Measurements from ENCODE around the gene RIPOR3. TPM values are rescaled to one million over a fixed set of nuclear protein-coding genes. Genes with fewer than 3 reads are reported as not detected.
"Not testable (repeated sequence)": the region's sequence is repeated elsewhere in the genome, so short reads cannot be mapped to it uniquely, and the experiment has no call there.

The RIPOR3 gene
- total RNA-seq, 2 experiments from 2014 or later, result not detected

DNA sequence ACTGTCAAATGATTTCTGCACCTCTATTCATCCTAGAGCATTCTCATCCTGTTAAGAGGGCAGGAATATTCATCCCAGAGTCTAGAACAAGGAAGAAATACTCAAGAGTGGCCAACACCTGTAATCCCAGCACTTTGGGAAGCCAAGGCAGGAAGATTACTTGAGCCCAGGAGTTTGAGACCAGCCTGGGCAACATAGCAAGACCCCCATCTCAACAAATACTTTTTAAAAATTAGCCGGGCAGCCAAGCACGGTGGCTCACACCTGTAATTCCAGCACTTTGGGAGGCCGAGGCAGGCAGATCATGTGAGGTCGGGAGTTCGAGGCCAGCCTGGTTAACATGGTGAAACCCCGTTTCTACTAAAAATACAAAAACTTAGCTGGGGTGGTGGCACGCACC is 6.9 kb upstream of the RIPOR3 start:
- DNase-seq; POLR2A ChIA-PET; H3K27ac Mint-ChIP-seq; H3K4me3 Mint-ChIP-seq; CTCF ChIA-PET; H3K27me3 Mint-ChIP-seq (ENCODE audit: low read depth); H3K4me1 Mint-ChIP-seq (ENCODE audit: low read depth); H3K9me3 Mint-ChIP-seq (ENCODE audit: insufficient read depth); ATAC-seq; H3K36me3 Mint-ChIP-seq (ENCODE audit: low read depth): not testable (repeated sequence)

GRCh38 chr20:50695135-50695872 is 4.0 kb upstream of the RIPOR3 start:
- Mint-ChIP-seq H3K27ac (no peak overlapping the region), H3K4me3 (no peak overlapping the region), H3K9me3 (ENCODE audit: insufficient read depth) (no peaks in the 10 kb centered on the region), H3K4me1 (ENCODE audit: low read depth) (peaks cover 9% of the 10 kb centered on the region), H3K27me3 (ENCODE audit: low read depth) (peaks cover 31% of the 10 kb centered on the region), H3K36me3 (ENCODE audit: low read depth) (no peaks in the 10 kb centered on the region)
- ATAC-seq, result no peak
- POLR2A ChIA-PET, result no interaction called here
- DNase-seq, result no peak
- CTCF ChIA-PET, result interaction anchor here (1.7 kb wide), 1 partner anchor 54 kb away, joined by 7 read pairs; no protein-coding TSS in a partner anchor

DNA sequence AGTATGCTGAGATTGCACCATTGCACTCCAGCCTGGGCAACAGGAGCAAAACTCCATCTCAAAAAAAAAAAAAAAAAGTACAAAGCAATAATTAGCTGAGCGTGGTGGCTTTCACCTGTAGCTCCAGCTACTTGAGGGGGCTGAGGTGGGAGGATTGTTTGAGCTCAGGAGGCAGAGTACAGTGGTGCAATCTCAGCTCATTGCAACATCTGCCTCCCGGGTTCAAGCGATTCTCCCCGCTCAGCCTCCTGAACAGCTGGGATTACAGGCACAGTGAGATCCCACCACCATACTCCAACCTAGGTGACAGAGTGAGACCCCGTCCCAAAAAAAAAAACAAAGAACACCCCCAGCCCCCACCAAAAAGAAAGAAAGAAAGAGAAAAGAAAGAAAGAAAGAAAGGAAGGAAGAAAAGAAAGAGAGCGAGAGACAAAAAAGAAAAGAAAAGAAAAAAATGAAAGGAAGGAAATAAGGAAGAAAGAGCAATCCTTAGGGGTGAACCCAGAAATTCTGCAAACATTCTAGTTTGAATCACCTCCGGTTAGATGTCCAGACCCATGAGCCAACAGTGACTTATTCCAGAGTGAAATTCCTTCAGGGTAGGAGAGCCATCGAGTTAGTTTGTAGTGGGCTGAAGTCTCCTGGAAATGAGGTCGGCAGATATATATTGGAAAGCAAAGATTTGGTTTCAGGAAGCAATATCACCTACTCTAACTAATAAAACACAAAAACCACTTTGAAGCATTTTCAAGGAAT is 3.2 kb upstream of the RIPOR3 start:
- no peaks in the 10 kb centered on the region for H3K9me3 Mint-ChIP-seq (ENCODE audit: insufficient read depth)
- no peak for DNase-seq
- H3K27ac Mint-ChIP-seq, result no peak overlapping the region
- no peak for ATAC-seq
- peaks cover 9% of the 10 kb centered on the region for H3K4me1 Mint-ChIP-seq (ENCODE audit: low read depth)
- POLR2A ChIA-PET, result no interaction called here
- H3K4me3 Mint-ChIP-seq, result no peak overlapping the region
- CTCF ChIA-PET, result no interaction called here
- no peaks in the 10 kb centered on the region for H3K36me3 Mint-ChIP-seq (ENCODE audit: low read depth)
- peaks cover 38% of the 10 kb centered on the region for H3K27me3 Mint-ChIP-seq (ENCODE audit: low read depth)

GRCh38 chr20:50693001-50693400 is 1.7 kb upstream of the RIPOR3 start:
- peaks cover 43% of the 10 kb centered on the region for H3K27me3 Mint-ChIP-seq (ENCODE audit: low read depth)
- DNase-seq (no peak), ATAC-seq (no peak)
- H3K27ac Mint-ChIP-seq, result no peak overlapping the region
- H3K4me1 Mint-ChIP-seq (ENCODE audit: low read depth), result peaks cover 9% of the 10 kb centered on the region
- no peaks in the 10 kb centered on the region for H3K9me3 Mint-ChIP-seq (ENCODE audit: insufficient read depth)
- ChIA-PET POLR2A (no interaction called here), CTCF (no interaction called here)
- no peak overlapping the region for H3K4me3 Mint-ChIP-seq
- H3K36me3 Mint-ChIP-seq (ENCODE audit: low read depth), result no peaks in the 10 kb centered on the region

DNA sequence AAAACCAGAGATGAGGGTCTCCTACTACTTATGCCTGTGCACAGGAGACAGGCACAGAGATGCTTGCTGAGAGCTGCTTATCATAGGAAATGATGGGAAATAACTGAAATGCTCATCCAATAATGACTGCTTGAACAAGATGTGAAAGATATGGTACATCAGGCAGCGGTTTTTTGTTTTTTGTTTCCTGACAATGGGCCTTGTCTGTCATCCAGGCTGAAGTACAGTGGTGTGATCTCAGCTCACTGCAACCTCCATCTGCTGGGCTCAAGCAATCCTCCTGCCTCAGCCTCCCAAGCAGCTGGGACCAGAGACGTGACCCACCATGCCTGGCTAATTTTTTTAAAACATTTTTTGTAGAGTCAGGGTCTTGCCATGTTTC is 1.2 kb upstream of the RIPOR3 start:
- H3K27ac Mint-ChIP-seq, result no peak overlapping the region
- peaks cover 9% of the 10 kb centered on the region for H3K4me1 Mint-ChIP-seq (ENCODE audit: low read depth)
- DNase-seq, result no peak
- ChIA-PET POLR2A (no interaction called here), CTCF (no interaction called here)
- ATAC-seq, result no peak
- peaks cover 42% of the 10 kb centered on the region for H3K27me3 Mint-ChIP-seq (ENCODE audit: low read depth)
- H3K36me3 Mint-ChIP-seq (ENCODE audit: low read depth), result no peaks in the 10 kb centered on the region
- no peaks in the 10 kb centered on the region for H3K9me3 Mint-ChIP-seq (ENCODE audit: insufficient read depth)
- no peak overlapping the region for H3K4me3 Mint-ChIP-seq

DNA sequence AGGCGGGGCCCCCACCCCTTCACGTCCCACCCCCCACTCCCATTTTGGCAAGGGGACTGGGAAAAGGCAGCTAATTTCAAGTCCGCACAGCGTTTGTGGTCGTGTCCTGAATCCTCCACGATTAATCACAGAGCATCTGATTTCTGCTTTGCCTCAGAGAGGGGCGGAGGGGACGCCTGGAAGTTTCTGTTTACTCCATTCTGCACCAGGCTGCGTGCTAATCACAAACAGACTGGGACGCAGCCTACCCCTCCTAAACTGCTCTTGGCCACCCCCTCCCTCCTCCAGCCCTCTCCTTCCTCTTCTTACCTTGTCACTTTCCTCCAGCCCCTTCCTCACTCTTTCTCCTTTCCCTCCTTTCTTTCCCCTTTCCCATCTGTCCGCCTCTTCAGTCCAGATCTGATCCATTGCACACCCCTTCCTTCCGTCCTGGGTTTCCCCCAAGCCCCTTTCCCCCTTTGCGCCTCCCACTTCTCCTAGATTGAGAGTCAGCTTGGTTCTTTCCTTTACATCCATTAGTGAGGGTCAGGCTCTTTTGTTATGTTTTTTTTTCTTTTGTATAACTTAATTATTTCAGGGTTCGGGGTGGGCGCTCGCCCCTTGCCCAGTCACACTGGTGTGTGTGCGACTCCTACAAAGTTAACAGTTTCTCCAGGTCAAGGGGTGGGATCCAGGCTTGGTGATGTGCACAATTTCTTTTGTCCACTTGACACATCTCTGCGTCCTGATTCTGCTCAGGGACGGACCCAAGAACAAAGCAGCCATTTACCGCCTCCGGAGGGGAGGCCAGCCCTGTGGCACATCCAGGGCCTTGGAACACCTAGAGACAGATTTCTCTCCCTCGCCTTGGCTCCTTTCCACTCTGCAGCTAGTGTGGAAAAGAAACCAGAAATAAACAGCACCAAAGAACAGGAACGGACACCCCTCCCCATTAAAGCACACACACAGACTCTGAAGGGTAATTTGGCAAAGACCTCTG is 520 bp upstream of the RIPOR3 start:
- Mint-ChIP-seq H3K4me3 (no peak overlapping the region), H3K9me3 (ENCODE audit: insufficient read depth) (no peaks in the 10 kb centered on the region), H3K27ac (no peak overlapping the region), H3K4me1 (ENCODE audit: low read depth) (peaks cover 9% of the 10 kb centered on the region), H3K27me3 (ENCODE audit: low read depth) (peaks cover 42% of the 10 kb centered on the region), H3K36me3 (ENCODE audit: low read depth) (no peaks in the 10 kb centered on the region)
- ATAC-seq, result no peak
- POLR2A ChIA-PET, result no interaction called here
- DNase-seq, result no peak
- CTCF ChIA-PET, result no interaction called here

GRCh38 chr20:50689864-50690649 is 1.3 kb downstream of the RIPOR3 start:
- H3K4me3 Mint-ChIP-seq, result no peak overlapping the region
- peaks cover 42% of the 10 kb centered on the region for H3K27me3 Mint-ChIP-seq (ENCODE audit: low read depth)
- ChIA-PET CTCF (interaction anchor here (1.2 to 1.3 kb wide), 2 partner anchors 59 to 61 kb away, joined by 3 to 5 read pairs; no protein-coding TSS in a partner anchor), POLR2A (interaction anchor here (0.6 kb wide), 1 partner anchor 211 kb away, joined by 3 read pairs; no protein-coding TSS in a partner anchor)
- no peak for ATAC-seq
- peaks cover 9% of the 10 kb centered on the region for H3K4me1 Mint-ChIP-seq (ENCODE audit: low read depth)
- no peaks in the 10 kb centered on the region for H3K9me3 Mint-ChIP-seq (ENCODE audit: insufficient read depth)
- no peak for DNase-seq
- H3K36me3 Mint-ChIP-seq (ENCODE audit: low read depth), result no peaks in the 10 kb centered on the region
- H3K27ac Mint-ChIP-seq, result no peak overlapping the region

DNA sequence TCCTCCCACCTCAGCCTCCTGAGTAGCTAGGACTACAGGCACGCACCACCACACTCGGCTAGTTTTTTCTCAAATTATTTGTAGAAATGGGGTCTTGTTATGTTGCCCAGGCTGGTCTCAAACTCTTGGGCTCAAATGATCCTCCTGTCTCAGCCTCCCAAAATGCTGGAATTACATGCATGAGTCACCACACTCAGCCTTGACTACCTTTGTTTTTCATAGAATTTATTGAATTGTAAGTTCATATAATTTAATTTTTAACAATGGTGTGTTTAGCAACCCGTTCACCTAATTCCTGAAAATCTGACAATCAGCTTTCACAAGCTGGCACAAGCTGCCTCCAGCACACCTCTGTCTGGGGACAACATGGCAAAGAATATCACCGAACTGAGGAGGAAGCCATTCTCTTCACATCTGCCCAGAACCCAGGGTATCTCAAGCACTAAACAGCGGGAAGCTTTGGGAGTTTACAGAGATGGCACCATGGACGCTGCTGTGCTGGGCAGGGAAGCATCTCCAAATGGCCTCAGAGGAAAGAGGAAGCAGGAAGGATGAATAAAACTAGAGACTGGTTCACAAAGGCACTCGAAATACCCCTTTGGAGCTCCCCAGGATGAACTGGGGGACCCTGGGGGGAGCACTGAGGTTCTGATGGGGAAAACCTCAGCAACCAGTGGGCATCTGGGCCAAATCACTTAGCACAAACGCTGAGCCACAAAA is 2.9 kb downstream of the RIPOR3 start:
- no peak for DNase-seq
- ChIA-PET POLR2A (no interaction called here), CTCF (interaction anchor here (1.2 kb wide), 1 partner anchor 63 kb away, joined by 3 read pairs; no protein-coding TSS in a partner anchor)
- Mint-ChIP-seq H3K27me3 (ENCODE audit: low read depth) (peaks cover 39% of the 10 kb centered on the region), H3K36me3 (ENCODE audit: low read depth) (no peaks in the 10 kb centered on the region), H3K4me1 (ENCODE audit: low read depth) (peaks cover 9% of the 10 kb centered on the region), H3K9me3 (ENCODE audit: insufficient read depth) (no peaks in the 10 kb centered on the region), H3K27ac (no peak overlapping the region), H3K4me3 (no peak overlapping the region)
- ATAC-seq, result no peak

GRCh38 chr20:50686821-50687220 is 4.5 kb downstream of the RIPOR3 start:
- Mint-ChIP-seq H3K36me3 (ENCODE audit: low read depth) (no peaks in the 10 kb centered on the region), H3K4me3 (no peak overlapping the region), H3K4me1 (ENCODE audit: low read depth) (peaks cover 9% of the 10 kb centered on the region), H3K9me3 (ENCODE audit: insufficient read depth) (no peaks in the 10 kb centered on the region), H3K27me3 (ENCODE audit: low read depth) (peaks cover 29% of the 10 kb centered on the region), H3K27ac (no peak overlapping the region)
- DNase-seq (no peak), ATAC-seq (no peak)
- ChIA-PET POLR2A (no interaction called here), CTCF (no interaction called here)

GRCh38 chr20:50683570-50683969 is 7.8 kb downstream of the RIPOR3 start:
- no peak for DNase-seq

More at GRCh38 chr20:50683570-50683969, 7.8 kb downstream of the RIPOR3 start:
- H3K9me3 Mint-ChIP-seq (ENCODE audit: insufficient read depth), result no peaks in the 10 kb centered on the region
- ChIA-PET POLR2A (no interaction called here), CTCF (interaction anchor here (1.2 kb wide), 1 partner anchor 66 kb away, joined by 3 read pairs; no protein-coding TSS in a partner anchor)
- no peaks in the 10 kb centered on the region for H3K4me1 Mint-ChIP-seq (ENCODE audit: low read depth)
- no peak for ATAC-seq
- no peak overlapping the region for H3K27ac Mint-ChIP-seq
- H3K4me3 Mint-ChIP-seq, result no peak overlapping the region
- peaks cover 4% of the 10 kb centered on the region for H3K27me3 Mint-ChIP-seq (ENCODE audit: low read depth)
- H3K36me3 Mint-ChIP-seq (ENCODE audit: low read depth), result no peaks in the 10 kb centered on the region

Measured in activated CD8-positive, alpha-beta T cell treated with anti-CD3 and anti-CD28 coated beads, Interleukin-2, amount 10 ng/mL, durations not matched to agents 7 days and 5 days (primary cell).